HG03565 (cell line): ENCODE results near the gene ARPC5.
"Not testable (repeated sequence)": the region's sequence is repeated elsewhere in the genome, so short reads cannot be mapped to it uniquely, and the experiment has no call there.

Experiments
- ATAC-seq: cut with Tn5 transposase; IDR thresholded peaks from one replicate; pipeline ENCODE4 v1.9.1; 2021; ENCODE audit warnings: mild to moderate bottlenecking, moderate library complexity; ENCODE audit not compliant: unreplicated experiment

ARPC5 gene

GRCh38 chr1:183646776-183647175, 11.2 kb upstream of the ARPC5 start:
- no peak for ATAC-seq

- ATAC-seq, result no peak
Measured at GRCh38 chr1:183645531-183645930, 9.9 kb upstream of the ARPC5 start.

- no peak for ATAC-seq
Measured at GRCh38 chr1:183642166-183642565, 6.6 kb upstream of the ARPC5 start.

GRCh38 chr1:183640193-183640592, 4.6 kb upstream of the ARPC5 start:
- no peak for ATAC-seq

GRCh38 chr1:183638649-183639387, 3.2 kb upstream of the ARPC5 start:
- ATAC-seq, result no peak

GRCh38 chr1:183636783-183637182, 1.2 kb upstream of the ARPC5 start:
- ATAC-seq, result no peak

- no peak for ATAC-seq
Measured at GRCh38 chr1:183636334-183636682, 725 bp upstream of the ARPC5 start.

GRCh38 chr1:183635099-183635605, 431 bp downstream of the ARPC5 start:
- no peak for ATAC-seq

- ATAC-seq, result no peak
Measured at GRCh38 chr1:183634429-183635065, 1.0 kb downstream of the ARPC5 start.

GRCh38 chr1:183633676-183634343, 1.8 kb downstream of the ARPC5 start:
- peak; percentile 42 for ATAC-seq

- ATAC-seq, result no peak
Measured at GRCh38 chr1:183632964-183633363, 2.6 kb downstream of the ARPC5 start.

GRCh38 chr1:183632114-183632513, 3.5 kb downstream of the ARPC5 start:
- ATAC-seq, result no peak

GRCh38 chr1:183630748-183631147, 4.8 kb downstream of the ARPC5 start:
- no peak for ATAC-seq

- ATAC-seq, result no peak
Measured at GRCh38 chr1:183628537-183628936, 7.0 kb downstream of the ARPC5 start.

- not testable (repeated sequence) for ATAC-seq
Measured at GRCh38 chr1:183626236-183626635, 9.3 kb downstream of the ARPC5 start.

GRCh38 chr1:183622884-183623785, 12.4 kb downstream of the ARPC5 start:
- ATAC-seq, result no peak

GRCh38 chr1:183622013-183622412, 13.6 kb downstream of the ARPC5 start:
- ATAC-seq, result no peak

GRCh38 chr1:183620311-183620710, 15.3 kb downstream of the ARPC5 start:
- ATAC-seq, result no peak

GRCh38 chr1:183619781-183620180, 15.8 kb downstream of the ARPC5 start:
- no peak for ATAC-seq

- not testable (repeated sequence) for ATAC-seq
Measured at GRCh38 chr1:183618202-183618601, 17.4 kb downstream of the ARPC5 start.

GRCh38 chr1:183612975-183613374, 22.6 kb downstream of the ARPC5 start:
- ATAC-seq, result not testable (repeated sequence)
